Endodermal cell (in vitro differentiated cells): ENCODE data around the gene TAF15. TPM values are rescaled to one million over a fixed set of nuclear protein-coding genes. Genes with fewer than 3 reads are reported as not detected.

ENCODE experiments used
- DNase-seq: peaks from one replicate; pipeline ENCODE4 v3.0.0-alpha.2; 2017
- H3K27ac ChIP-seq: 2 replicates; pipeline ENCODE4 v1.5.1; 2013; ENCODE audit warnings: mild to moderate bottlenecking, low read depth, low read length, moderate library complexity
- H3K27me3 ChIP-seq: 2 replicates; pipeline ENCODE4 v1.6.1; 2013; ENCODE audit warnings: mild to moderate bottlenecking, low read length, moderate library complexity; ENCODE audit not compliant: insufficient read depth, control insufficient read depth, poor library complexity, severe bottlenecking
- H3K36me3 ChIP-seq: 2 replicates; pipeline ENCODE4 v1.7.0; 2013; ENCODE audit warnings: mild to moderate bottlenecking, low read length, moderate library complexity; ENCODE audit not compliant: control insufficient read depth, insufficient read depth
- H3K4me1 ChIP-seq: one replicate; pipeline ENCODE4 v1.7.0; 2013; ENCODE audit warnings: low read length; ENCODE audit not compliant: control insufficient read depth, insufficient read depth
- H3K4me3 ChIP-seq: 2 replicates; pipeline ENCODE4 v1.5.1; 2013; ENCODE audit warnings: mild to moderate bottlenecking, low read length, moderate library complexity
- H3K9ac ChIP-seq: 2 replicates; pipeline ENCODE4 v1.6.1; 2013; ENCODE audit warnings: mild to moderate bottlenecking, low read length, moderate library complexity; ENCODE audit not compliant: poor library complexity, severe bottlenecking; ENCODE audit errors: extremely low read depth
- H3K9me3 ChIP-seq: 2 replicates; pipeline ENCODE4 v1.6.1; 2013; ENCODE audit warnings: mild to moderate bottlenecking, low read length, moderate library complexity; ENCODE audit not compliant: control insufficient read depth
- H3K27ac Mint-ChIP-seq: 2 replicates; pipeline ENCODE4 v1.8.0; 2020; ENCODE audit warnings: mixed read lengths
- H3K27me3 Mint-ChIP-seq: 2 replicates; pipeline ENCODE4 v1.8.0; 2021; ENCODE audit warnings: mild to moderate bottlenecking, mixed read lengths; ENCODE audit not compliant: insufficient read depth
- H3K36me3 Mint-ChIP-seq: 2 replicates; pipeline ENCODE4 v1.8.0; 2020; ENCODE audit warnings: low read depth, mixed read lengths
- H3K4me1 Mint-ChIP-seq: 2 replicates; pipeline ENCODE4 v1.8.0; 2020; ENCODE audit warnings: mixed read lengths
- H3K4me3 Mint-ChIP-seq: 2 replicates; pipeline ENCODE4 v1.8.0; 2020; ENCODE audit warnings: mild to moderate bottlenecking, moderate library complexity, mixed read lengths
- H3K9me3 Mint-ChIP-seq: 2 replicates; pipeline ENCODE4 v1.8.0; 2020; ENCODE audit warnings: mild to moderate bottlenecking, mixed read lengths
- WGBS, 2 experiments: methylation state at CpG; one replicate each; pipeline versions ENCODE4 v1.1.5 to v1.1.7; 2013; ENCODE audit warnings: missing lambda C conversion rate in 2 of 2, mixed read lengths in 1 of 2; ENCODE audit not compliant: insufficient coverage in 1 of 2, insufficient read length in 1 of 2; 5-methylcytosine and 5-hydroxymethylcytosine counted together
- total RNA-seq, 2 donors: library from RNA; stranded (reverse); fragmentation: NEBNext Ultra II Directional in 1 of 2; extraction: Animal tissue kit (Norgen Biotek cat#: 25700) in 1 of 2; gene quantifications; 2 replicates in 1 of 2; 3 replicates in 1 of 2; pipeline ENCODE4 v1.2.1, GENCODE V29; 2021
- TF ChIP-seq, protein P1 (sequence below): fragments of 200-600 bp; sonication (generic); conservative IDR thresholded peaks from 2 replicates; pipeline ENCODE4 v1.5.0; 2021; ENCODE audit warnings: antibody characterized with exemption, mild to moderate bottlenecking

Gene TAF15
- total RNA-seq, 2 donors from 2014 or later: 230 to 247 TPM

DNA sequence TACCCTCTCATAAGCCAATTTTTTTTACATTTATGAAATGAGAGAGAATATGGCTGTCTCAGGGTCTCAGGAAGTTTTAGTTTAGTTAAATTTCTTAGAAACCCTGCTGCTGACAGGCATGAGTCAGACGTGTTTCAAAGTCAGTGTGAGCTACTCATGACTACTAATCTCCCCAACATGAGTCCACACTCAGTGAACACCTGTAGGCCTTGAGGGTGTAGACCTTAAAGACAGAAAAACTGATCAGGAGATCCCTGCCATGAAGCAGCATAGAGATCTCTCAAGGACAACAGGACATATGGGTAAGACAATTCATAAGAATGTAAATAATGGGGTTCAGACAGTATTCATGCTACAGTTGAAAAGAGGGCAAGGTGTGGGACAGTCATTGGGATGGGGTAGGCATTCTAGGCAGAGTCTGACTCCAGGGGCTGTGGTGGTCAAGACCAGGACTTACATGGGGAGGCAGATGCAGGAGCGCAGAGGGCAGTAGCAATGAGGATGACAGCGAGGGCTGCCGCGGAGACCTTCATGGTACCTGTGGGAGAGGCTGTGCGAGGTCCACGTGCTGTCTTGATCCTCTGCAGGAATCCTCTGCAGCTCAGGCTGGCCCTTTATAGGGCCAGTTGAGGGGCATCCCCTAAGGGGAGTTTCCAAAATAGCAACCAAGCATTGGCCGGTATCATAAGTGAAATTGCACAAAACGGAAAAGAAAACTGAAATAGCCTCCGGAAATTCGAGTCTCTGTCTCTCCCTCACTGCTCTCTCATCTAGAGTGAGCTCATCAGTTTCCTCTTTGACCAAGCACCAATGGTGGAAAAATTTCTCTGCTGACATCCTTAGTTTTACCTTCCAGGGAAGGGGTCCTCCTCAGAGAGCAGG is 70.7 kb downstream of the TAF15 start, which contains the start of gene CCL5:
TSS of gene CCL5 (minus strand) at position 588 of the 882 bp plus-strand sequence.
- no peak within 1 kb of the TSS for H3K4me3 Mint-ChIP-seq
- no peaks in the 10 kb centered on the region for H3K36me3 Mint-ChIP-seq
- Histone ChIP-seq H3K9ac (no peak within 1 kb of the TSS), H3K4me1 (no peaks in the 10 kb centered on the region), H3K9me3 (no peaks in the 10 kb centered on the region), H3K27ac (no peak within 1 kb of the TSS), H3K27me3 (no peaks in the 10 kb centered on the region), H3K36me3 (no peaks in the 10 kb centered on the region), H3K4me3 (no peak within 1 kb of the TSS)
- H3K4me1 Mint-ChIP-seq: no peaks in the 10 kb centered on the region
- peaks cover 2% of the 10 kb centered on the region for H3K27me3 Mint-ChIP-seq
- no peak within 1 kb of the TSS for H3K27ac Mint-ChIP-seq
- DNase-seq: no peak
- 91 to 93% methylated on average over 11 of the region's 11 CpGs for WGBS, 2 experiments
- H3K9me3 Mint-ChIP-seq: no peaks in the 10 kb centered on the region
- TF ChIP-seq, protein P1, sequence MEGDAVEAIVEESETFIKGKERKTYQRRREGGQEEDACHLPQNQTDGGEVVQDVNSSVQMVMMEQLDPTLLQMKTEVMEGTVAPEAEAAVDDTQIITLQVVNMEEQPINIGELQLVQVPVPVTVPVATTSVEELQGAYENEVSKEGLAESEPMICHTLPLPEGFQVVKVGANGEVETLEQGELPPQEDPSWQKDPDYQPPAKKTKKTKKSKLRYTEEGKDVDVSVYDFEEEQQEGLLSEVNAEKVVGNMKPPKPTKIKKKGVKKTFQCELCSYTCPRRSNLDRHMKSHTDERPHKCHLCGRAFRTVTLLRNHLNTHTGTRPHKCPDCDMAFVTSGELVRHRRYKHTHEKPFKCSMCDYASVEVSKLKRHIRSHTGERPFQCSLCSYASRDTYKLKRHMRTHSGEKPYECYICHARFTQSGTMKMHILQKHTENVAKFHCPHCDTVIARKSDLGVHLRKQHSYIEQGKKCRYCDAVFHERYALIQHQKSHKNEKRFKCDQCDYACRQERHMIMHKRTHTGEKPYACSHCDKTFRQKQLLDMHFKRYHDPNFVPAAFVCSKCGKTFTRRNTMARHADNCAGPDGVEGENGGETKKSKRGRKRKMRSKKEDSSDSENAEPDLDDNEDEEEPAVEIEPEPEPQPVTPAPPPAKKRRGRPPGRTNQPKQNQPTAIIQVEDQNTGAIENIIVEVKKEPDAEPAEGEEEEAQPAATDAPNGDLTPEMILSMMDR: no peak

DNA sequence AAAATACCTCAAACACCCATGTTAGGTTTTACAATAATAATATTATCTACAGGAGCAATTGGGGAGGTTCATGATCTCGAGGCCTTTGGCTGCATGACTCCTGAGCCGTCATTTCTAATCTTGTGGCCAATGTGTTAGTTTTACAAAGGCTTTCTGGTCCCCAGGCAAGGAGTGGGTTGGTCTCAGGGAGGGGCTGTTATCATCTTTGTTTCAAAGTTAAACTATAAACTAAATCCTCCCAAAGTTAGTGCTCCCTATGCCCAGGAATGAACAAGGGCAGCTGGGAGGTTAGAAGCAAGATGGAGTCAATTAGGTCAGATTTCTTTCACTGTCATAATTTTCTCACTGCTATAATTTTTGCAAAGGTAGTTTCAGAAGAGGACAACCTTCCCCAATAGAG is 80.0 kb downstream of the TAF15 start:
- H3K4me3 ChIP-seq: no peak overlapping the region
- Mint-ChIP-seq H3K9me3 (no peaks in the 10 kb centered on the region), H3K36me3 (no peaks in the 10 kb centered on the region), H3K4me3 (no peak overlapping the region), H3K27me3 (no peaks in the 10 kb centered on the region), H3K4me1 (peaks cover 23% of the 10 kb centered on the region), H3K27ac (no peak overlapping the region)
- DNase-seq: no peak
- 95% methylated on average over 2 of the region's 2 CpGs; no CpG with 5 or more reads in 1 of the 2 experiments for WGBS, 2 experiments
- no peaks in the 10 kb centered on the region for H3K27me3 ChIP-seq
- peaks cover 2% of the 10 kb centered on the region for H3K4me1 ChIP-seq
- H3K9ac ChIP-seq: no peak overlapping the region
- TF ChIP-seq, protein P1: no peak
- no peaks in the 10 kb centered on the region for H3K9me3 ChIP-seq
- no peak overlapping the region for H3K27ac ChIP-seq
- H3K36me3 ChIP-seq: no peaks in the 10 kb centered on the region

DNA sequence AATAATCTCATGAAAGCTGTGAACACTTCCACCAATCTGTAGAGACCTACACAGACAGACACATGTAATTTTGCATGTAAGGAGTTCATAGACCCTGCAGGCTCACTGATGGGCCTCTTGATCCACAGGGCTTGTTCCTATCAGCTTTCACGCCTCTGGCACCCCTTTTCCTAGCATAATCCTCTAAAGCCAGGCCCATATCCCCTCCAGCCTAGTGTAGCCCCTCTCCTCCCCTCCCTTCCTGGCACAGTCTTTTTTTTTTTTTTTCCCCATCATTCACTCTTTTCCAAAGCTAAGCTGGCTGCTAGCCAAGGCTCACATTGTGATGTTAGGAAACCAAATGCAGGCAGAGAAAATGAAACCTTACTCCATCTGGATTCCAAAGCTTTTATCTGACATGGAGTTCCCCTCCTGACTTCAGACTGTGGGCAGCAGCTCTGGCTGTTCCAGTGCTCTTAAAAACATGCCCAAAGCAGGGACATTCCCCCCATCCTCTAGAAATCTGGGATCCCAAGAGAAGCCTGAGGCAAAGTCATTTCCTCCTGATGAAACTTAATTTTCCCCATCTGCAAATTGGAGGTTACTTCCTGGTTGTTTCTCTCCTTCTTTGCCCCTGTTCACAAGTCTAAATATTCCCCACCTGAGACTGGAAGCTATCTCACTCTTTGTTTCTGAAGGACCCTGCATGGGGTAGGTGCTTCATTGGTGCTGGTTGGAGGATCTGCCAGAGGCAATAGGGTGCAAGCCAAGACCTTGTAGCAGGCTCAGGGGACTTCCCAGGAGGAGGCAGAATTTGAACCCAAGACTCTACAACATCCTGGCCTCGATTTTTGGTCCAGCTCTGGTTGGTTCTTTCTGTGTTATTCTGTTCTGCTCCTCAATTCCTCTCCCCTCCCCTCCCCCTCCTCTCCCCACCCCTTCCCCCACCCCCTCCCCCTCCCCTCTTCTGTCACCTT is 80.8 kb downstream of the TAF15 start:
- no peak overlapping the region for H3K4me3 ChIP-seq
- no peaks in the 10 kb centered on the region for H3K36me3 Mint-ChIP-seq
- H3K9me3 Mint-ChIP-seq: no peaks in the 10 kb centered on the region
- no peak overlapping the region for H3K27ac Mint-ChIP-seq
- H3K4me1 Mint-ChIP-seq: peaks cover 23% of the 10 kb centered on the region
- H3K27ac ChIP-seq: no peak overlapping the region
- no peak overlapping the region for H3K9ac ChIP-seq
- no peaks in the 10 kb centered on the region for H3K9me3 ChIP-seq
- no peaks in the 10 kb centered on the region for H3K27me3 Mint-ChIP-seq
- no peak for DNase-seq
- no peaks in the 10 kb centered on the region for H3K27me3 ChIP-seq
- peaks cover 2% of the 10 kb centered on the region for H3K4me1 ChIP-seq
- 80% methylated on average over 1 to 2 of the region's 2 CpGs for WGBS, 2 experiments
- TF ChIP-seq, protein P1: no peak
- no peaks in the 10 kb centered on the region for H3K36me3 ChIP-seq
- H3K4me3 Mint-ChIP-seq: no peak overlapping the region
